Activated T-cell treated with anti-CD3 and anti-CD28 coated beads, Interleukin-2, amount 50 U/mL, for 1 hour (primary cell): ENCODE measurements around the gene GADD45GIP1.
"Not testable (repeated sequence)": the region's sequence is repeated elsewhere in the genome, so short reads cannot be mapped to it uniquely, and the experiment has no call there.

Source experiments
- DNase-seq: peaks from one replicate; pipeline ENCODE4 v3.0.0-alpha.2; 2020

The GADD45GIP1 gene

DNA sequence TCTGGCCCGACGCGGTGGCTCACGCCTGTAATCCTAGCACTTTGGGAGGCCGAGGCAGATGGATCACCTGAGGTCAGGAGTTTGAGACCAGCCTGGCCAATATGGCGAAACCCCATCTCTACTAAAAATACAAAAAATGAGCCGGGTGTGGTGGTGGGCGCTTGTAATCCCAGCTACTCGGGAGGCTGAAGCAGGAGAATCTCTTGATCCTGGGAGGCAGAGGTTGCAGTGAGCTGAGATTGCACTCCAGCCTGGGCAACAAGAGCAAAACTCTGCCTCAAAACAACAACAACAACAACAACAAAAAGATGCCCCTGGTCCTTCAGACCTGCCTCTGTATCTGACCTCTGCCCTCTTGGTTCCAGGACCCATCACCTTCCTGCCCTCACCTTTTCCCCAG lies 1.4 kb downstream of the GADD45GIP1 start:
- DNase-seq: not testable (repeated sequence)

DNA sequence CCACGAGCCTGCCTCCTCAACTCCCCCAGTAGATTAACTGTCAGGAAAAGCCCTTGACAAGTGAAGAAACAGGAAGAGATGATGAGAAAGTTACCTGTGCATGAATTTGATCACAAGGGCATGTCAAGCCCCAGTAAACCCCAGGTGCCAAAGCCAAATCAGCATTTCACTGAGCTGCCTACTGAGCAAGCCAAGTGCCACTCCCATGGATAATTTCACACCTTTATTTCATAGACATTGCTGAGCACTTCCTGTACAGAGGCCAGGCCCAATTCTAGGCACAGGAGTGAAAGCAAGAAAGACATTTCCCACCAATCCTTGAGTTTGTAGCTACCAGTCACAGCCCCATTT lies 2.4 kb downstream of the GADD45GIP1 start:
- no peak for DNase-seq

DNA sequence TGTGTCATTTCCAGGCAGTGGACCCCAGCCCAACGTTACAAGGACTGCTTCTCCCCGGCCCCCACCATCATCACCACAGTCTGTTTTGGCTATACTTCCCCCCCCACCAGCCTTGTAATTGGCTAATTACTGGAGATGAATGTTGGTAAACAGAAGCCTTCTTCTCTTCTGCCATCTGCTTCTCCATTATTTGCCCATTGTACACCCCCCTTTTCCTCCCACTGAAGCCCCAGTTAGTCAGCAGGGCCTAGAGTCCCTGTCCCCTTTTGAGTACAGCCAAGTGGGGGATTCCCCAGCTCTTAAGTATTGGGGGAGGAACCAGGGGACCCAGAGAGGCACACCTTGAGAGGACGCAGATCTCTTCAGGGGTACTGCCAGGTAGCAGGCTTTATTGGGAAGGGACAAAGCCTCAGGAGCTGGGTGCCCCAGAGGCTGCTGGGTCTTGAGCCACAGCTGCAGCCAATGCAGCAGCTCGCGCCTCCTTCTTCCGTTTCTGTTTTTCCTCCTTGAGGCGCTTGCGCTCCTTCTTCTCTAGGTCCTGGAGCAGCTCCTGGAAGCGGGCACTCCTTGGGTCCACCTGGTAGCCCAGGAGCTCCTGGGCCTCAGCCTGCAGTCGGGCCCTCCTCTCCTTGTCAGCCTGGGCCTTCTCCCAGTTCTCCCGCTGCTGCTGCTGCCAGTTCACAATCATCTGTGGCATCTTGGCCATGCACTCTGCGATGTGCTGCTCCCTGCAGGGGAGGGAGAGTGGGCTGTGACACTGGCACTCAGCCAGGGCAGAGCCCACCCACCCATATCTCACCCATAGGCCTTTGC lies 3.0 kb downstream of the GADD45GIP1 start:
- DNase-seq: no peak

DNA sequence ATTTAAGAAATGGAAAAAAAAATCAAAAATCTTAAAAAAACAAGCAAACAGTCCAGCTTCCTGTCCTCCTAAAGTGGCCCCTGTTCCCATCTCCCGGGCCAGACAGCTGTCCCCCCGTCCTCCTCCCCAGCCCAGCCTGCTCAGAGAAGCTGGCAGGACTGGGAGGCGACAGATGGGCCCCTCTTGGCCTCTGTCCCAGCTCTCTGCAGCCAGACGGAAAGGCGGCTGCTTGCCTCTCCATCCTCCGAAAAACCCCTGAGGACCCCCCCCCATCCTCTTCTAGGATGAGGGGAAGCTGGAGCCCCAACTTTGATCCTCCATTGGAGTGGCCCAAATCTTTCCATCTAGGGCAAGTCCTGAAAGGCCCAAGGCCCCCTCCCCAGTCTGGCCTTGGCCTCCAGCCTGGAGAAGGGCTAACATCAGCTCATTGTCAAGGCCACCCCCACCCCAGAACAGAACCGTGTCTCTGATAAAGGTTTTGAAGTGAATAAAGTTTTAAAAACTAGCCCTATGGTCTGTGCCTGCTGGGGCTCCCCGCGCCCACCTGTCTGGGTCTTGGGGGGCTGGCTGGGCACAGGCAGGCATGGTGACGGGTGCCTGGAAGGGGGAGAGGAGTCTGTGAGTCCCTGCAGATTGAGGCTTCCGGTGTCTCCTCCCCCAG lies 3.8 kb downstream of the GADD45GIP1 start:
- no peak for DNase-seq

DNA sequence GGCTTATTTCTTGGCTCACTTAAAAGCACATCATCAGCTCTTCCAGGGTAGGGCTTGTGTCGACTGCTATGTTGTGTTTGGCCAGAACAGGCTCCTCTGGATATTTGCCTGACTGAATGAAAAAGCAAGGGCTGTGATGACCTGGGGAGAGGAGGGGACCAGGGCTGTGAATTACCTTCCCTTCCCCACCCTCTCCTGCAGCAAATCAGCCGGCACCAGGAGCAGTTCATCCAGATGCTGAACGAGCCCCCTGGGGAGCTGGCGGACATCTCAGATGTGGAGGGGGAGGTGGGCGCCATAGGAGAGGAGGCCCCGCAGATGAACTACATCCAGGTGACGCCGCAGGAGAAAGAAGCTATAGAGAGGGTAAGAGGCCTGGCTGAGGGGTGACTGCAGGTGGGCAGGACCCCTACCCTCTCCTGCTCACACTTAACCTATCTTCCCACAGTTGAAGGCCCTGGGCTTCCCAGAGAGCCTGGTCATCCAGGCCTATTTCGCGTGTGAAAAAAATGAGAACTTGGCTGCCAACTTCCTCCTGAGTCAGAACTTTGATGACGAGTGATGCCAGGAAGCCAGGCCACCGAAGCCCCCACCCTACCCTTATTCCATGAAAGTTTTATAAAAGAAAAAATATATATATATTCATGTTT lies 4.4 kb downstream of the GADD45GIP1 start:
- no peak for DNase-seq

DNA sequence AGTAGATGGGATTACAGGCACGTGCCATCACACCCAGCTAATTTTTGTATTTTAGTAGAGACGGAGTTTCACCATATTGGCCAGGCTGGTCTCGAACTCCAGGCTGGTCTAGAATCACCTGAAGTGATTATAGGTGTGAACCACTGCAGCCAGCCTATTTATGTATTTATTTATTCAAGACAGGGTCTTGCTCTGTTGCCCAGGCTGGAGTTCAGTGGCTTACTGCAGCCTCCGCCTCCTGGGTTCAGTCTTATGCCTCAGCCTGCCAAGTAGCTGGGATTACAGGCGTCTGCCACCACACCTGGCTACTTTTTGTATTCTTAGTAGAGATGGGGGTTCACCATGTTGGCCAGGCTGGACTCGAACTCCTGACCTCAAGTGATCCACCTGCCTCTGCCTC lies 5.0 kb downstream of the GADD45GIP1 start:
- DNase-seq: not testable (repeated sequence)

DNA sequence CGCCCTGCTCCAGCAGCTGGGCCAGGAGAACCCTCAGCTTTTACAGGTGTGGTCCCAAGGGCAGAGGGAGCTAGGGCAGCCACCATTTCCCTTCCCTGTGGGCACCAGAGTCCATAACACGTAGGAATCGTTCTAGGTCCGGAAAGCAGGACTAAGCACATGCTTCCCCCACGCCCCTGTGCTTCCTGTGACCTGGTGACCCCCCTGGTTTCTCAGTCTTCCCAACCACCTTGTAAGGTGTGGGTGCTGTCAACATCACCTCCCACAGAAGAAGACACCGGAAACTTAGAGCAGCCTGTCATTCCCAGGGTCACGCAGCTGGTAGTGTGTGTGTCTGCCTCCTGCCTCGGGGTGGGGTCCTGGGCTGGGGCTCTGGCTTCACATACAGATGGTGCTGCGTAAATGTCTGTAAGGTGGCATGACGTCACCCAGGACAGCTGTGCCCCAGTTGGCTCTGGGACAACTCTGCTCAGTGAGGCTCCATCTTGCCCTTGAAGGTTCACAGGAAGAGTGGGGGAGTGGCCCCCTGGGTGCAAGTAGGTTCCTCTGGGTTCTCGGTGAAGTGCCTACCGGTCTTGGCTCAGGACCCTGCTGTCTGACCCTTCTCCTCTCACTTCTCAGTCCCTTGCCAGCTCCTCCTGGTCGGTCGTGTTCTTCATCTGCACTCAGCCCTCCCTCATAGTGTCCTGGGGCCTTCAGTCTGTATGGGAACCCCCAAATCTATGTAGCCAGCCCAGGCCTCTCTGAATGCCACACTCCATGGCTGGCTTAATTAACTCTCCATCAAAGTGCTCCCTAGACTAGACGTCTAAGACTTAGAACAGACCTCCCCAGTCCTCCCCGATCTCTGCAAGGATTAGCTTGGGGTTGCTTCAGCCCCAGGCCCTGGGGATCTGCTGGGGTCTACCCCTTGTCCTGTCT lies 7.4 kb downstream of the GADD45GIP1 start:
- no peak for DNase-seq

DNA sequence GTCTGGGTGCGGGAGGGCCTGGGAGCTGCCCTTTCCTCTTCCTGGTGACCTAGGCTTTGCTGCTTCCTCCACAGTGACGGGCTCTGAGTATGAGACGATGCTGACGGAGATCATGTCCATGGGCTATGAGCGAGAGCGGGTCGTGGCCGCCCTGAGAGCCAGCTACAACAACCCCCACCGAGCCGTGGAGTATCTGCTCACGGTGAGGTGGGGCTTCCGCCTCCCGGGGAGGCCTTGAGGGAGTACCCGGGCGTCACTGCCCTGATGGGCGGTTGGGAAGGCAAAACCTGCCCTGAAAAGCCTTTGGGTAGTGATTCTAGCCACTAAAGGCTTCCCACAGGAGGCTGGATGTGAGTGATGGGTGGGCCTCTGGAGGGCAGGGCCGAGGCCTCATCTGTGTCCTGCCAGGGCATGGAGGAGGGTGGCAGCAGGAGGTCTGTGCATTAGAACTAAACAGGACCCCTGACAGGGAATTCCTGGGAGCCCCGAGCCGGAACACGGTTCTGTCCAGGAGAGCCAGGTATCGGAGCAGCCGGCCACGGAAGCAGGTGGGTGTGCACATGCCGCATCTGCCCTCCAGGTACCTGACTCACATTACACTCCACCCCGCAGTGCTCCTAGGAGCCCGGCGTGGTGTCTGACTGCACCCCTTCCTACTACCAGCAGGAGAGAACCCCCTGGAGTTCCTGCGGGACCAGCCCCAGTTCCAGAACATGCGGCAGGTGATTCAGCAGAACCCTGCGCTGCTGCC lies 8.2 kb downstream of the GADD45GIP1 start:
- no peak for DNase-seq

DNA sequence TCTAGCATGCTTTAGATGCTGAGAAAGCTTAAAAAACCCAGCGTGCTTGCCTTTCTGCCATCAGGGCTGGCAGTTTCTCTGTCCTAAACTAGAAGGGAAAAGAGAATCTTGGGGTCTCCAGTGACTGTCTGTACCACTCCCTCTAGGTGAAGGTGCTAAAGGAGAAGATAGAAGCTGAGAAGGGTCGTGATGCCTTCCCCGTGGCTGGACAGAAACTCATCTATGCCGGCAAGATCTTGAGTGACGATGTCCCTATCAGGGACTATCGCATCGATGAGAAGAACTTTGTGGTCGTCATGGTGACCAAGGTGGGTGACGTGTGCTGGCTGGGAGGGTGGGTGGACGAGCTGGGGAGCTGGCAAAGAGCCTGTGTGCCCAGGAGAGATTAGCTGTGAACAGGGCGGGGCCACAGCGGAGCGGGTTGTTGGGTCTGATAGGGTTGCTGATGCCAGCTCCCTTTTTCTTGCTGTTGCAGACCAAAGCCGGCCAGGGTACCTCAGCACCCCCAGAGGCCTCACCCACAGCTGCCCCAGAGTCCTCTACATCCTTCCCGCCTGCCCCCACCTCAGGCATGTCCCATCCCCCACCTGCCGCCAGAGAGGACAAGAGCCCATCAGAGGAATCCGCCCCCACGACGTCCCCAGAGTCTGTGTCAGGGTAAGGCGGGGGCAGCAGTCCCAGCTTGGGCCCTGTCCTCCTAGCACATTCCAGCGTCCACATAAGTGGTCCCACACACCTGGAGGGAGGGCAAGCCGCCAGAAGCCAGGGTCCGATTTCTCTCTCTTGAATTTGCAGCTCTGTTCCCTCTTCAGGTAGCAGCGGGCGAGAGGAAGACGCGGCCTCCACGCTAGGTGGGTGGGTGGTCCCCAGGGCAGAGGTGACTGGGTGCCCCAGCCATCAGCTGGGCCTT lies 9.1 kb downstream of the GADD45GIP1 start:
- no peak for DNase-seq

DNA sequence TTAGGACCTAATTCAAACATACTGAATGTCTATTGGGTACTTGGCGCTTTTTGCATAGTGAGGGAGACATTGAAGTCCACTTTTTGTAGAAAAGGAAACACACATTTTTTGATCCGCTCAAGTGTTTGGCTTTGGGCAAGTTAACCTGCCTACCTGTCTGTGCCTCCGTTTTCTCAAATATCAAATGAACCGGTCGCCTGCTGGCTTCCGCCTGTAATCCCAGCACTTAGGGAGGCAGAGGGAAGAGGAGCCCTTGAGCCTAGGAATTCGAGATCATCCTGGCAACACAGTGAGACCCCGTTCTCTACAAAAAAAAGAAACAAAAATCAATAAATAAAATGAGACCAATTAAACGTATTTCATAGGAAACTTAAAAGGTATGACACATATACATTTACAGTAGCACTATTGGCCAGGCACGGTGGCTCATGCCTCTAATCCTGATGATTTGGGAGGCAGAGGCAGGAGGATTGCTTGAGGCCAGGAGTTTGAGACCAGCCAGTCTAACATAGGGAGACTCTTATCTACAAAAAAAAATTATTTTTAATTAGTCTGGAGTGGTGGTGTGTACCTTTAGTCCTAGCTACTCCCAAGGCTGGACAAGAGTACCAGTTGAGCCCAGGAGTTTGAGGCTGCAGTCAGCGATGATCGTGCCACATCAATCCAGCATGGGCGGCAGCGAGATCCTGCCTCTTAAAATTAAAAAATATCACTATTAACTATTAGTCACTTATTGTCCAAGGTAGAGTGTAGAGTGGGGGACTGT lies 10.1 kb downstream of the GADD45GIP1 start:
- no peak for DNase-seq

DNA sequence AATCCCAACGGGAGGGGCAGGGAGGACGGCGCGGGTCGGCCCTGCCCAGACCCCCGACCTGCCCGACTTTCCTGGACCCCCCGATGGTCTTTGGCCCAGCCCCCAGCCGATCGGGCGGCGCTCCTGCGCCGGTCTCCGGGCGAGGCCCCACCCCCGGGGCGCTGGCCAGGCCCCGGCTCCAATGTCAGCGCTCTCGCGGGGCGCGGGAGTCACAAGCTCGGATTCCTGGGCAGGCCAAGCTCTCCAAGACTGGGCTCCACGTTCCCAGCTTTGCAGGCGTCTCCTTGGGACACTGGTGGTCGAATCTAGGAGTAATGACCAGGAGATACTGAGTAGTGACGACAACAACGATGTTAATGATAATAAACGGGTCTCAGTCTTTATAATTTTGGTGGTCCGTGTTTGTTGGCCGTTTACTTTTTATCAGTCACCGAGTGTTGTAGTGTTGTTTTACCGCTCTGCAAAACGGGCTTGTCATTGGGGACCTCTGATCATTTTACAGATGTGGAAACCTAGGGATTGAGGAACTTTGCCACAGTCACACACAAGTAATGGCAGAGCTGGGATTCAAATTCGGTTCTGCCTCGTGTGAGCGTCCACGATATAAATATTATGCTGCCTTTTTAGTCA lies 10.8 kb downstream of the GADD45GIP1 start:
- DNase-seq: peak; percentile 65

DNA sequence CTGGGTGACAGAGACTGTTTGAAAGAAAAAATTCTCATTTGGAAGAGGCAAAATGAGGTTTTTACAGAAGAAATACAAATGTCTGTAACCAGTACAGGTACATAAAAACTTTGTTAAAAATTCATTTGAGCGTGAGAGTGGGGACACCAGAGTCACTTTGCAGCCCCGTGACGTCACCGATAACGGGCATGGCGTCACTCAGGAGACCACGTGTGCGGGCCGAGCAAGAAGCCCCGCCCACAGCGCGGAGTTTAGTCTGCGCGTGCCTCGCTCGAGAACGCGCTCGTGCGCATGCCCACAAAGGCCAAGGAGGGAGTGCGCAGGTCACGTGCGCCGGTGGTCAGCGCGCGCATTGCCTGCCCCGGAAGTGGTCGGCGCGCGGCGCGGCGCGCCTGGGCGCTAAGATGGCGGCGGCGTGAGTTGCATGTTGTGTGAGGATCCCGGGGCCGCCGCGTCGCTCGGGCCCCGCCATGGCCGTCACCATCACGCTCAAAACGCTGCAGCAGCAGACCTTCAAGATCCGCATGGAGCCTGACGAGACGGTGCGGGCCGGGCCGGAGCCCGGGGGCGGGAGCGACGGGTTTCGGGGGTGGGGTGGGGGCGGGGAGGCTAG lies 11.4 kb downstream of the GADD45GIP1 start, which contains the start of gene RAD23A:
RAD23A (plus strand) TSS at position 384 of the 613 bp plus-strand sequence; CDS start at position 471, 87 bp downstream.
- peak; percentile 99 for DNase-seq

DNA sequence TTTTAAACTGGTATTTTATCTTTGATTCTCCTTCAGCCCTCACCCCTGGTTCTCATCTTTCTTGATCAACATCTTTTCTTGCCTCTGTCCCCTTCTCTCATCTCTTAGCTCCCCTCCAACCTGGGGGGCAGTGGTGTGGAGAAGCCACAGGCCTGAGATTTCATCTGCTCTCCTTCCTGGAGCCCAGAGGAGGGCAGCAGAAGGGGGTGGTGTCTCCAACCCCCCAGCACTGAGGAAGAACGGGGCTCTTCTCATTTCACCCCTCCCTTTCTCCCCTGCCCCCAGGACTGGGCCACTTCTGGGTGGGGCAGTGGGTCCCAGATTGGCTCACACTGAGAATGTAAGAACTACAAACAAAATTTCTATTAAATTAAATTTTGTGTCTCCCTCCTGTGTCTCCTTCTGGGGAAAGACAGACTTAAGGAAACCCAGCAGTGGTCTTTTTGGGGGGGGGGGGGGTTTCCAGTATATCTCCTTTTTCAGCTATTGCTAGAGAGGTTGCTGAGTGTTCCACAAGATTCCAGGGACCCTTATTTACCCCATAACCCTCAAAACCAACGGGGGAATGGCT lies 12.8 kb downstream of the GADD45GIP1 start:
- DNase-seq: no peak

DNA sequence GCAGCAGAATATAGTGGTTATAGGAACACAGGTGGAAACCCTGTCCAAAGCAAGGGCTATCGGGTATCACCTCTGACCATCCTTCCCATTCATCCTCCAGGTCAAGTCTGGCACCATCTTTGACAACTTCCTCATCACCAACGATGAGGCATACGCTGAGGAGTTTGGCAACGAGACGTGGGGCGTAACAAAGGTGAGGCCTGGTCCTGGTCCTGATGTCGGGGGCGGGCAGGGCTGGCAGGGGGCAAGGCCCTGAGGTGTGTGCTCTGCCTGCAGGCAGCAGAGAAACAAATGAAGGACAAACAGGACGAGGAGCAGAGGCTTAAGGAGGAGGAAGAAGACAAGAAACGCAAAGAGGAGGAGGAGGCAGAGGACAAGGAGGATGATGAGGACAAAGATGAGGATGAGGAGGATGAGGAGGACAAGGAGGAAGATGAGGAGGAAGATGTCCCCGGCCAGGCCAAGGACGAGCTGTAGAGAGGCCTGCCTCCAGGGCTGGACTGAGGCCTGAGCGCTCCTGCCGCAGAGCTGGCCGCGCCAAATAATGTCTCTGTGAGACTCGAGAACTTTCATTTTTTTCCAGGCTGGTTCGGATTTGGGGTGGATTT lies 13.5 kb downstream of the GADD45GIP1 start:
- no peak for DNase-seq

DNA sequence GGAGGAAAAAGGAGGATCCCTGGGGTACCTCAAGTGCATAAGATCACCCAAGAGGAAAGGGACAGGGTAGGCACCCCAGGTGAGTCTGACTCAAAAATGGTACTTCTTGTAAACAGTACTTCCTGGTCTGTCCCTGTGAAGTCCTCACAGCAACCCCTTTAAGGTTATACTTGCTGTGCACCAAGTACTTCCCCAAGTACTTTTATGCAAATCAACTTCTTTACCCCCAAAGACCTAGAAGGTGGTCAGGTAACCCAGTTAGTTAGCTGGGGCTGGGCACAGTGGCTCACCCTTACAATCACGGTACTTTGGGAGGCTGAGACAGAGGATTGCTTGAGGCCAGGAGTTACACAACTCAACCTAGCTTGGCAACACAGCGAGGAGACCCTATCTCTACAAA lies 16.1 kb downstream of the GADD45GIP1 start:
- DNase-seq: no peak

DNA sequence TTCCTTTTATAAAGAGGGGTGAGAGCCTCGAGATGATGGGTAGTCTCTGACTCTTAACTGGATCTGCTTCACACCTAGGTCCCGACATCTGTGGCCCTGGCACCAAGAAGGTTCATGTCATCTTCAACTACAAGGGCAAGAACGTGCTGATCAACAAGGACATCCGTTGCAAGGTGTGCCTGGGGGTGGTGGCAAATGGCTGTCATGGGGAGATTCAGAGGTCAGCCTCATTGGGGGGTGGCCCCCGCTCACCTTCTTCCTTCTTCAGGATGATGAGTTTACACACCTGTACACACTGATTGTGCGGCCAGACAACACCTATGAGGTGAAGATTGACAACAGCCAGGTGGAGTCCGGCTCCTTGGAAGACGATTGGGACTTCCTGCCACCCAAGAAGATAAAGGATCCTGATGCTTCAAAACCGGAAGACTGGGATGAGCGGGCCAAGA lies 17.0 kb downstream of the GADD45GIP1 start:
- no peak for DNase-seq

DNA sequence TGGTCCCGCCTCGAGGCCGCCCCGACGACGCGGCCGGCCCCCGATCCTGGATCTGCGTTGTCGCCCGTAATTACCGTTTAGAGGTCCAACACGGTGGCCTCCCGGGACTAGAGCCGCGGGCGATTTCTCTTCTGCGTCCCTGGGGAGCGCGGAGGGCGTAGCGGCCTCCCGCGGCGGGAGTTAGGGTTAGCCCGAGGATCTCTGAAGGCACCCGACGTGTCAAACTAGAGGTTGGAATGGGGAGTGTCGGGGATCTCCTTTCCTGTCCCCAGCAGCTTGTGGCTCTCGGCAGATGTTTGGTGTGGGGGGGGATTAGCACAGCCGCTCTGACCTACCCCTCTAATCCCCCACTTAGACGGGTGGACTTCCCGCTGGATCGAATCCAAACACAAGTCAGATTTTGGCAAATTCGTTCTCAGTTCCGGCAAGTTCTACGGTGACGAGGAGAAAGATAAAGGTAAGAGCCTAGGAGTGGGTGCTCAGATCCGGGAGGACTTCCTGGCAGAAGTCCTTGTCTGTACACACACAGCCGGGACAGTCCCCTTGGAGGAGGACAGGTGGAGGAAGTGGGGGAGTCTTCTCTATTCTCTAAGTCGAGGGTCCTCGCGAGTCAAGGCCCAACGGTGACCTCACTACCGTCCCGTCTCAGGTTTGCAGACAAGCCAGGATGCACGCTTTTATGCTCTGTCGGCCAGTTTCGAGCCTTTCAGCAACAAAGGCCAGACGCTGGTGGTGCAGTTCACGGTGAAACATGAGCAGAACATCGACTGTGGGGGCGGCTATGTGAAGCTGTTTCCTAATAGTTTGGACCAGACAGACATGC lies 18.0 kb downstream of the GADD45GIP1 start:
- peak; percentile 42 for DNase-seq
